HG03108 (cell line): ENCODE data around the gene CTU1.

Experiments used
- ATAC-seq: cut with Tn5 transposase; IDR thresholded peaks from one replicate; pipeline ENCODE4 v1.9.1; 2021; ENCODE audit warnings: moderate library complexity; ENCODE audit not compliant: unreplicated experiment

CTU1 gene

GRCh38 chr19:51135004-51135403, 26.8 kb upstream of the CTU1 start:
- ATAC-seq, result no peak

- no peak for ATAC-seq
These were observed 23.8 kb upstream of the CTU1 start for GRCh38 chr19:51131780-51132680.

- ATAC-seq, result no peak
These were observed 21.5 kb upstream of the CTU1 start for GRCh38 chr19:51129716-51130115.

GRCh38 chr19:51128227-51128626, 20.0 kb upstream of the CTU1 start:
- ATAC-seq, result no peak

GRCh38 chr19:51127755-51128154, 19.5 kb upstream of the CTU1 start:
- no peak for ATAC-seq

- no peak for ATAC-seq
These were observed 18.8 kb upstream of the CTU1 start for GRCh38 chr19:51127032-51127431.

GRCh38 chr19:51125421-51126075, 17.3 kb upstream of the CTU1 start:
- no peak for ATAC-seq

- no peak for ATAC-seq
These were observed 16.5 kb upstream of the CTU1 start, which contains the start of gene SIGLEC9 for GRCh38 chr19:51124729-51125128. Gene SIGLEC9 (plus strand): TSS chr19:51124906. CDS start chr19:51124975, 69 bp downstream.

GRCh38 chr19:51124216-51124615, 16.0 kb upstream of the CTU1 start:
- no peak for ATAC-seq

- no peak for ATAC-seq
These were observed 15.6 kb upstream of the CTU1 start for GRCh38 chr19:51123802-51124201.

- no peak for ATAC-seq
These were observed 15.2 kb upstream of the CTU1 start for GRCh38 chr19:51123381-51123800.

- no peak for ATAC-seq
These were observed 14.1 kb upstream of the CTU1 start for GRCh38 chr19:51122112-51122981.

GRCh38 chr19:51121257-51121656, 13.0 kb upstream of the CTU1 start:
- no peak for ATAC-seq

- no peak for ATAC-seq
These were observed 12.0 kb upstream of the CTU1 start for GRCh38 chr19:51120160-51120559.

- ATAC-seq, result no peak
These were observed 11.4 kb upstream of the CTU1 start for GRCh38 chr19:51119611-51120010.

- no peak for ATAC-seq
These were observed 10.9 kb upstream of the CTU1 start for GRCh38 chr19:51119101-51119500.

- ATAC-seq, result no peak
These were observed 8.6 kb upstream of the CTU1 start for GRCh38 chr19:51116736-51117286.

- no peak for ATAC-seq
These were observed 6.0 kb upstream of the CTU1 start for GRCh38 chr19:51114087-51114729.

GRCh38 chr19:51111606-51112005, 3.4 kb upstream of the CTU1 start:
- no peak for ATAC-seq

GRCh38 chr19:51110666-51110971, 2.4 kb upstream of the CTU1 start:
- ATAC-seq, result no peak

- ATAC-seq, result peak; percentile 7
These were observed 567 bp upstream of the CTU1 start for GRCh38 chr19:51108805-51109146.
